K562 (cell line): ENCODE data around the gene FAM110D. TPM values are rescaled to one million over a fixed set of nuclear protein-coding genes. Genes with fewer than 3 reads are reported as not detected.
A peak's percentile ranks its signal among the peaks of the same experiment; 100 is the strongest.

Source experiments
- HDAC8 ChIP-seq: fragments of 450-650 bp; IDR thresholded peaks from 2 replicates; pipeline ENCODE4 v1.6.1; 2016; ENCODE audit warnings: mild to moderate bottlenecking, missing genetic modification characterization, moderate library complexity, missing compliant biosample characterization
- KDM5B ChIP-seq: fragments of 200-600 bp; sonication (generic); IDR thresholded peaks from 2 replicates; pipeline ENCODE4 v1.6.1; 2012; ENCODE audit warnings: low read depth, mild to moderate bottlenecking, moderate library complexity, low read length, control low read depth, inconsistent platforms; ENCODE audit not compliant: insufficient replicate concordance
- LCOR ChIP-seq: sonication (generic); formaldehyde crosslinking; IDR thresholded peaks from 2 replicates; pipeline ENCODE4 v1.8.0; 2022; ENCODE audit warnings: mild to moderate bottlenecking, missing genetic modification reagents
- SP2 ChIP-seq: IDR thresholded peaks from 2 replicates; pipeline ENCODE4 v1.6.1; 2011; ENCODE audit warnings: mild to moderate bottlenecking, low read depth, low read length, moderate library complexity; ENCODE audit not compliant: poor library complexity, severe bottlenecking; ENCODE audit errors: extremely low read depth
- TCFL5 ChIP-seq: fragments of 250-450 bp; sonication (Bioruptor Pico); conservative IDR thresholded peaks from 2 replicates; pipeline ENCODE4 v1.6.1; 2021; ENCODE audit warnings: mild to moderate bottlenecking, moderate library complexity, matching md5 sums
- ZFX ChIP-seq: sonication (generic); formaldehyde crosslinking; IDR thresholded peaks from 2 replicates; pipeline ENCODE4 v1.8.0; 2022; ENCODE audit warnings: mild to moderate bottlenecking, missing genetic modification reagents, moderate library complexity
- ZNF551 ChIP-seq: fragments of 250-450 bp; sonication (Bioruptor Pico); IDR thresholded peaks from 2 replicates; pipeline ENCODE4 v1.5.0; 2021; ENCODE audit warnings: mild to moderate bottlenecking, moderate library complexity
- ZNF668 ChIP-seq: fragments of 250-450 bp; sonication (Bioruptor Pico); IDR thresholded peaks from 2 replicates; pipeline ENCODE4 v1.8.0; 2022; ENCODE audit warnings: mild to moderate bottlenecking, inconsistent platforms
- ZNF75A ChIP-seq: fragments of 450-650 bp; formaldehyde crosslinking; IDR thresholded peaks from 2 replicates; pipeline ENCODE4 v1.4.0; 2020; ENCODE audit warnings: mild to moderate bottlenecking
- polyA plus RNA-seq, 8 experiments: library from polyadenylated mRNA; depleted of rRNA in 4 of 8; stranded (reverse) in 5 of 8; unstranded in 3 of 8; fragments of >200 nt; fragmentation: Nextera tagmentation in 2 of 8; fragmentation: Illumina TruSeq in 1 of 8; extraction: Ambion mirVana in 2 of 8; extraction: Trizol in 1 of 8; gene quantifications; 2 replicates each; pipeline versions ENCODE4 v1.2.1 to v1.2.3, GENCODE V29; 2011 to 2014; ENCODE audit warnings: inconsistent platforms in 1 of 8, missing spikeins in 1 of 8
- total RNA-seq, 7 experiments: library from RNA; depleted of rRNA in 6 of 7; stranded (reverse); fragments of >200 nt in 6 of 7; fragmentation: Illumina TruSeq in 2 of 7; extraction: Trizol in 2 of 7; gene quantifications; 2 replicates each; pipeline versions ENCODE4 v1.2.1 to v1.2.3, GENCODE V29; 2011 to 2021; ENCODE audit warnings: low replicate concordance in 1 of 7
- TF ChIP-seq, protein P1 (sequence below): sonication (generic); formaldehyde crosslinking; IDR thresholded peaks from 2 replicates; pipeline ENCODE4 v1.8.1; 2022; ENCODE audit warnings: missing genetic modification reagents
- TF ChIP-seq, protein P2 (sequence below): fragments of 450-650 bp; formaldehyde crosslinking; IDR thresholded peaks from 2 replicates; pipeline ENCODE4 v1.4.0; 2022; ENCODE audit warnings: missing genetic modification characterization
- TF ChIP-seq, protein P3 (sequence below): IDR thresholded peaks from 2 replicates; pipeline ENCODE4 v1.6.1; 2016; ENCODE audit warnings: missing genetic modification characterization, missing compliant biosample characterization
- TF ChIP-seq, protein P4 (sequence below): fragments of 450-650 bp; formaldehyde crosslinking; IDR thresholded peaks from 2 replicates; pipeline ENCODE4 v1.4.0; 2020; ENCODE audit warnings: mild to moderate bottlenecking, moderate library complexity
- TF ChIP-seq, protein P5 (sequence below): fragments of 450-650 bp; IDR thresholded peaks from one replicate; pipeline ENCODE4 v1.6.1; 2018; ENCODE audit warnings: mild to moderate bottlenecking, moderate library complexity; ENCODE audit not compliant: partially characterized antibody
- TF ChIP-seq, protein P6 (sequence below): fragments of 450-650 bp; IDR thresholded peaks from 2 replicates; pipeline ENCODE4 v1.6.1; 2018; ENCODE audit warnings: mild to moderate bottlenecking, low read depth; ENCODE audit not compliant: partially characterized antibody
- TF ChIP-seq, protein P7 (sequence below): fragments of 250-450 bp; sonication (Bioruptor Pico); IDR thresholded peaks from 2 replicates; pipeline ENCODE4 v1.5.0; 2021

The FAM110D gene
- total and polyA plus RNA-seq, 9 of the 15 experiments (the other 6 are each of a cell fraction or from before 2014, with no cell fraction given), result 0.04 to 1.1 (median 0.33) TPM

DNA sequence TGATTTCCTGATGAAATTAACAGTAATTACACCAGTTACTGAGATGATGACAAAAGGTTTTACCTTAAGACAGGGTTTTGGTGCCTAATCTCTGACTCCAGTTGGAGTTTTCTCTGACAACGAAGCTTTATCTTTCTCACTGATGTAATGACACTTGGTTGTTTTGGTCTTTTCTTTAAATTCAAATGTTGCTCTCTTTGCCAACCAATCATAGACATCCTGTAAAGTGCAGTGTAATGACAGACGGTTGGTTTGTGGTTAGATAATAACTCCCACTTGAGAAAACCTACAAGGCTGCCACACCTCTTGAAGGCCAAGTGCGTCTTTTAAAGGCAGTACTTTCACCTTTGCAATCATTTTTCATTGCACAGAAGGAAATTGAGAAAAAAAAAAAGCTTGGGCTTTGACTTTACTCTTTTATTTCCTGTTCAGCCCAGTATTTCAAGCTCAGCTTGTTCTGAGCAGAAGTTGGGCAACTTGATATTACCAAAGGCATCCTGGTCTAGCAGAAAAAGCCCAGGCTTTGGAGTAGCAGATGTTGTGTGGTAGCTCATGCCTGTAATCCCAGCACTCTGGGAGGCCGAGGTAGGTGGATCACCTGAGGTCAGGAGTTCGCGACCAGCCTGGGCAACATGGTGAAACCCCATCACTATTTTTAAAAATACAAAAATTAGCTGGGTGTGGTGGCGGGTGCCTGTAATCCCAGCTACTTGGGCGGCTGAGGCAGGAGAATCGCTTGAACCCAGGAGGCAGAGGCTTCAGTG, 32.4 kb upstream of the FAM110D start (continued):
- TF ChIP-seq, protein P1, sequence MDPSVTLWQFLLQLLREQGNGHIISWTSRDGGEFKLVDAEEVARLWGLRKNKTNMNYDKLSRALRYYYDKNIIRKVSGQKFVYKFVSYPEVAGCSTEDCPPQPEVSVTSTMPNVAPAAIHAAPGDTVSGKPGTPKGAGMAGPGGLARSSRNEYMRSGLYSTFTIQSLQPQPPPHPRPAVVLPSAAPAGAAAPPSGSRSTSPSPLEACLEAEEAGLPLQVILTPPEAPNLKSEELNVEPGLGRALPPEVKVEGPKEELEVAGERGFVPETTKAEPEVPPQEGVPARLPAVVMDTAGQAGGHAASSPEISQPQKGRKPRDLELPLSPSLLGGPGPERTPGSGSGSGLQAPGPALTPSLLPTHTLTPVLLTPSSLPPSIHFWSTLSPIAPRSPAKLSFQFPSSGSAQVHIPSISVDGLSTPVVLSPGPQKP (CRISPR knock-in tag), result no peak
- TF ChIP-seq ZFX (CRISPR knock-in tag), result no peak; the same call in 1 of the 2 replicates
- TF ChIP-seq, protein P2, sequence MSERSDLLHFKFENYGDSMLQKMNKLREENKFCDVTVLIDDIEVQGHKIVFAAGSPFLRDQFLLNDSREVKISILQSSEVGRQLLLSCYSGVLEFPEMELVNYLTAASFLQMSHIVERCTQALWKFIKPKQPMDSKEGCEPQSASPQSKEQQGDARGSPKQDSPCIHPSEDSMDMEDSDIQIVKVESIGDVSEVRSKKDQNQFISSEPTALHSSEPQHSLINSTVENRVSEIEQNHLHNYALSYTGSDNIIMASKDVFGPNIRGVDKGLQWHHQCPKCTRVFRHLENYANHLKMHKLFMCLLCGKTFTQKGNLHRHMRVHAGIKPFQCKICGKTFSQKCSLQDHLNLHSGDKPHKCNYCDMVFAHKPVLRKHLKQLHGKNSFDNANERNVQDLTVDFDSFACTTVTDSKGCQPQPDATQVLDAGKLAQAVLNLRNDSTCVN (CRISPR knock-in tag), result peak; percentile 86
- no peak for TF ChIP-seq SP2
- TF ChIP-seq LCOR (CRISPR knock-in tag), result peak; percentile 98
- TF ChIP-seq, protein P3, sequence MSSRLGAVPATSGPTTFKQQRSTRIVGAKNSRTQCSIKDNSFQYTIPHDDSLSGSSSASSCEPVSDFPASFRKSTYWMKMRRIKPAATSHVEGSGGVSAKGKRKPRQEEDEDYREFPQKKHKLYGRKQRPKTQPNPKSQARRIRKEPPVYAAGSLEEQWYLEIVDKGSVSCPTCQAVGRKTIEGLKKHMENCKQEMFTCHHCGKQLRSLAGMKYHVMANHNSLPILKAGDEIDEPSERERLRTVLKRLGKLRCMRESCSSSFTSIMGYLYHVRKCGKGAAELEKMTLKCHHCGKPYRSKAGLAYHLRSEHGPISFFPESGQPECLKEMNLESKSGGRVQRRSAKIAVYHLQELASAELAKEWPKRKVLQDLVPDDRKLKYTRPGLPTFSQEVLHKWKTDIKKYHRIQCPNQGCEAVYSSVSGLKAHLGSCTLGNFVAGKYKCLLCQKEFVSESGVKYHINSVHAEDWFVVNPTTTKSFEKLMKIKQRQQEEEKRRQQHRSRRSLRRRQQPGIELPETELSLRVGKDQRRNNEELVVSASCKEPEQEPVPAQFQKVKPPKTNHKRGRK (tag), result no peak
- no peak for TF ChIP-seq ZNF75A
- TF ChIP-seq ZNF668 (CRISPR knock-in tag), result peak; percentile 48; the same call in 1 of the 2 replicates
- no peak for TF ChIP-seq ZNF551 (CRISPR knock-in tag)
- TF ChIP-seq, protein P4, sequence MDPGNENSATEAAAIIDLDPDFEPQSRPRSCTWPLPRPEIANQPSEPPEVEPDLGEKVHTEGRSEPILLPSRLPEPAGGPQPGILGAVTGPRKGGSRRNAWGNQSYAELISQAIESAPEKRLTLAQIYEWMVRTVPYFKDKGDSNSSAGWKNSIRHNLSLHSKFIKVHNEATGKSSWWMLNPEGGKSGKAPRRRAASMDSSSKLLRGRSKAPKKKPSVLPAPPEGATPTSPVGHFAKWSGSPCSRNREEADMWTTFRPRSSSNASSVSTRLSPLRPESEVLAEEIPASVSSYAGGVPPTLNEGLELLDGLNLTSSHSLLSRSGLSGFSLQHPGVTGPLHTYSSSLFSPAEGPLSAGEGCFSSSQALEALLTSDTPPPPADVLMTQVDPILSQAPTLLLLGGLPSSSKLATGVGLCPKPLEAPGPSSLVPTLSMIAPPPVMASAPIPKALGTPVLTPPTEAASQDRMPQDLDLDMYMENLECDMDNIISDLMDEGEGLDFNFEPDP (CRISPR knock-in tag), result peak; percentile 83; the same call in 1 of the 2 replicates
- TF ChIP-seq, protein P5, sequence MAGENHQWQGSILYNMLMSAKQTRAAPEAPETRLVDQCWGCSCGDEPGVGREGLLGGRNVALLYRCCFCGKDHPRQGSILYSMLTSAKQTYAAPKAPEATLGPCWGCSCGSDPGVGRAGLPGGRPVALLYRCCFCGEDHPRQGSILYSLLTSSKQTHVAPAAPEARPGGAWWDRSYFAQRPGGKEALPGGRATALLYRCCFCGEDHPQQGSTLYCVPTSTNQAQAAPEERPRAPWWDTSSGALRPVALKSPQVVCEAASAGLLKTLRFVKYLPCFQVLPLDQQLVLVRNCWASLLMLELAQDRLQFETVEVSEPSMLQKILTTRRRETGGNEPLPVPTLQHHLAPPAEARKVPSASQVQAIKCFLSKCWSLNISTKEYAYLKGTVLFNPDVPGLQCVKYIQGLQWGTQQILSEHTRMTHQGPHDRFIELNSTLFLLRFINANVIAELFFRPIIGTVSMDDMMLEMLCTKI, result no peak
- TF ChIP-seq, protein P6, sequence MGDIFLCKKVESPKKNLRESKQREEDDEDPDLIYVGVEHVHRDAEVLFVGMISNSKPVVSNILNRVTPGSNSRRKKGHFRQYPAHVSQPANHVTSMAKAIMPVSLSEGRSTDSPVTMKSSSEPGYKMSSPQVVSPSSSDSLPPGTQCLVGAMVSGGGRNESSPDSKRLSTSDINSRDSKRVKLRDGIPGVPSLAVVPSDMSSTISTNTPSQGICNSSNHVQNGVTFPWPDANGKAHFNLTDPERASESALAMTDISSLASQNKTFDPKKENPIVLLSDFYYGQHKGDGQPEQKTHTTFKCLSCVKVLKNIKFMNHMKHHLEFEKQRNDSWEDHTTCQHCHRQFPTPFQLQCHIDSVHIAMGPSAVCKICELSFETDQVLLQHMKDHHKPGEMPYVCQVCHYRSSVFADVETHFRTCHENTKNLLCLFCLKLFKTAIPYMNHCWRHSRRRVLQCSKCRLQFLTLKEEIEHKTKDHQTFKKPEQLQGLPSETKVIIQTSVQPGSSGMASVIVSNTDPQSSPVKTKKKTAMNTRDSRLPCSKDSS, result no peak
- TF ChIP-seq, protein P7, sequence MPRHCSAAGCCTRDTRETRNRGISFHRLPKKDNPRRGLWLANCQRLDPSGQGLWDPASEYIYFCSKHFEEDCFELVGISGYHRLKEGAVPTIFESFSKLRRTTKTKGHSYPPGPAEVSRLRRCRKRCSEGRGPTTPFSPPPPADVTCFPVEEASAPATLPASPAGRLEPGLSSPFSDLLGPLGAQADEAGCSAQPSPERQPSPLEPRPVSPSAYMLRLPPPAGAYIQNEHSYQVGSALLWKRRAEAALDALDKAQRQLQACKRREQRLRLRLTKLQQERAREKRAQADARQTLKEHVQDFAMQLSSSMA, result no peak
- TF ChIP-seq HDAC8 (tag), result peak; percentile 53; the same call in 1 of the 2 replicates
- 0 out of 2 replicates have a peak, but pooled peaks have one; percentile 6 for TF ChIP-seq TCFL5 (CRISPR knock-in tag)
- TF ChIP-seq KDM5B, result no peak
